Heart left ventricle (tissue), 16 donors: ENCODE data around the gene TAB3. TPM values are rescaled to one million over a fixed set of nuclear protein-coding genes. Genes with fewer than 3 reads are reported as not detected.

ENCODE experiments used
- ATAC-seq, 4 donors: fragments of 200-7000 bp; cut with Tn5 transposase; one replicate each; pipeline ENCODE4 v1.9.1; 2020 to 2022; ENCODE audit warnings: moderate library complexity in 4 of 4, mild to moderate bottlenecking in 3 of 4, moderate number of reproducible peaks in 1 of 4
- DNase-seq, 5 donors: peaks; one replicate each; pipeline ENCODE4 v3.0.0-alpha.2; 2020
- H3K27ac ChIP-seq, 12 donors: fragments of 200-600 bp; sonication (generic) in 4 of 12; one replicate each; pipeline versions ENCODE4 v1.5.0 to v1.8.0; 2016 to 2022; ENCODE audit warnings: mild to moderate bottlenecking in 2 of 12
- H3K27me3 ChIP-seq, 9 donors: fragments of 200-600 bp; sonication (generic) in 2 of 9; one replicate each; pipeline versions ENCODE4 v1.5.1 to v1.8.0; 2016 to 2022; ENCODE audit warnings: mild to moderate bottlenecking in 3 of 9
- H3K36me3 ChIP-seq, 9 donors: fragments of 200-600 bp; sonication (generic) in 2 of 9; one replicate each; pipeline versions ENCODE4 v1.5.0 to v1.8.0; 2018 to 2022; ENCODE audit warnings: mild to moderate bottlenecking in 2 of 9
- H3K4me1 ChIP-seq, 12 donors: fragments of 200-600 bp; sonication (generic) in 4 of 12; one replicate each; pipeline versions ENCODE4 v1.5.0 to v1.8.0; 2016 to 2022; ENCODE audit warnings: mild to moderate bottlenecking in 3 of 12
- H3K4me3 ChIP-seq, 12 donors: fragments of 200-600 bp; sonication (generic) in 4 of 12; one replicate each; pipeline versions ENCODE4 v1.5.0 to v1.8.0; 2017 to 2022; ENCODE audit warnings: mild to moderate bottlenecking in 9 of 12, moderate library complexity in 4 of 12
- H3K9me3 ChIP-seq, 12 donors: fragments of 200-600 bp; sonication (generic) in 4 of 12; one replicate each; pipeline versions ENCODE4 v1.5.0 to v1.8.0; 2016 to 2022; ENCODE audit warnings: mild to moderate bottlenecking in 1 of 12
- CTCF ChIP-seq, 12 donors: fragments of 200-600 bp; sonication (generic) in 4 of 12; IDR thresholded peaks; one replicate each; pipeline versions ENCODE4 v1.5.0 to v1.8.0; 2018 to 2022; ENCODE audit warnings: antibody characterized with exemption in 12 of 12, mild to moderate bottlenecking in 5 of 12
- POLR2A ChIP-seq, 2 donors: fragments of 450-650 bp; IDR thresholded peaks; one replicate each; pipeline ENCODE4 v1.6.1; 2017; ENCODE audit warnings: antibody characterized with exemption in 2 of 2, mild to moderate bottlenecking in 2 of 2, moderate library complexity in 2 of 2
- WGBS, 4 donors: extraction: QIAGEN DNeasy Blood & Tissue Kit in 2 of 4; methylation state at CpG; one replicate each; pipeline versions ENCODE4 v1.1.5 to v1.1.7; 2013 to 2018; 5-methylcytosine and 5-hydroxymethylcytosine counted together
- intact Hi-C, 10 donors: fragments of 100-400 bp; cut with DNase I; formaldehyde crosslinking; loops; one replicate each; pipeline versions ENCODE4 v1.11.1 to v1.14.2; 2022
- polyA plus RNA-seq, 2 donors: library from polyadenylated mRNA; stranded (reverse); fragments of 200-250 nt; gene quantifications; one replicate each; pipeline ENCODE4 v1.2.3, GENCODE V29; 2013
- total RNA-seq, 9 donors: library from RNA; depleted of rRNA in 2 of 9; stranded (reverse); fragments of >200 nt in 2 of 9; fragmentation: NEBNext Ultra II Directional in 3 of 9; extraction: Animal tissue kit (Norgen Biotek cat#: 25700) in 3 of 9; gene quantifications; one replicate each; pipeline versions ENCODE4 v1.1.0 to v1.2.4, GENCODE V29; 2016 to 2023
- donor health status: ischemic (EF 13 %, LVEDD 7.1; RV severe dilation, severe dysfunction).
- donor health status: healthy with polysubstance abuse.
- donor health status: DM: no; HTN: yes; CAD: no.
- donor health status: DM: no; HTN: no; CAD: no.
- donor health status: ischemic (EF 25% LVEDD 6.9; RV normal size, moderate dysfunction).
- donor health status: ischemic (EF 25% LVEDD 5.7; RV mildly dilated, moderate dysfunction).
- donor health status: healthy.
- donor health status: DM: yes; HTN: yes; CAD: no.
- donor health status: ischemic (EF 35%, LVEDD 5.7; RV mildly dilated, moderate dysfunction).
- donor health status: nonischemic (EF 11% LVEDD 7.7; RV severe dilation, severe dysfunction).
- donor health status: DM: yes; HTN: yes; CAD: no.
- donor health status: PGD.
- donor health status: ischemic (EF 29% LVEDD 5.4; RV normal size, mild dysfunction).
- donor health status: nonischemic (EF 23%, LVEDD 6.1; RV moderate dilation, normal function).

Gene TAB3
- total and polyA plus RNA-seq, 11 donors, result 3.8 to 27.8 (median 14.9) TPM

GRCh38 chrX:30786374-30786773 is 102.7 kb downstream of the TAB3 start:
- Histone ChIP-seq H3K4me3 (no peak overlapping the region), H3K27me3 (peaks cover 0 to 5% (median 0%) of the 10 kb centered on the region in 9 donors), H3K4me1 (no peaks in the 10 kb centered on the region), H3K9me3 (no peaks in the 10 kb centered on the region), H3K27ac (no peak overlapping the region), H3K36me3 (no peaks in the 10 kb centered on the region)
- DNase-seq (no peak), ATAC-seq (no peak)
- intact Hi-C loops, result no loop called here
- no peak for TF ChIP-seq CTCF (IDR thresholded peaks at IDR 0.05)
- no peak for TF ChIP-seq POLR2A (IDR thresholded peaks at IDR 0.05)

DNA sequence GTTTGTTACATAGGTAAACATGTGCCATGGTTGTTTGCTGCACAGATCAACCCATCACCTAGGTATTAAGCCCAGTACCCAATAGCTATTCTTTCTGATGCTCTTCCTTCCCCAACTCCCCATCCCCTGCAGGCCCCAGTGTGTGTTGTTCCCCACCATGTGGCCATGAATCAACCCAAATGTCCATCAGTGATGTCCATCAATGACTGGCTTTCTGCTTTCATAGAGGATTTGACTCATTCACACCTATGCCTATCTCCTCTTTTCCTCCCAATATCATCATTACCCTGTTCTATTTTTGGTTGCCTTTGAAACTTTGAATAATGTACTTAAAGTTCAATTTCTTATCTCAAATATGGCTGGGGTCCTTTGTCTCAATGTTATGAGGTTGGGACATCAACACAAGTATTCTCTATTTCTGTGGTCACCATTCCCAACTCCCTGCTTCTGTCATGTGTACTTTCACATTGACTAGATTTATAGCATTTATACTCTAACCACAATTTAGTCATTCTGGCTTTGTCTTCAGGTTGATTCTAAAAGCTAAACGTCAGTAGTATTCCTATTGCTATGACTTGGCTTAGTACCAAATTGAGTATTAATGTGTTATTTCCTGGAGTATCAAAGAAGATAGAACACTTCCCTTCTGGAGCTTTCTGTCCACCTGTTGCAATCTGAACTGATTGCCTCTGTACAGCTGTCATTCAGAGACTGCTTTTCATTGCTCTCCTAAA is 107.2 kb downstream of the TAB3 start:
- WGBS, 4 donors, result 33 to 49% (median 39%) methylated on average over 1 of the region's 1 CpG

GRCh38 chrX:30779453-30780030 is 109.5 kb downstream of the TAB3 start:
- no peaks in the 10 kb centered on the region for H3K36me3 ChIP-seq
- 80 to 92% (median 87%) methylated on average over 18 to 19 of the region's 19 CpGs for WGBS, 4 donors
- no peaks in the 10 kb centered on the region for H3K4me1 ChIP-seq
- ATAC-seq (no peak), DNase-seq (no peak)
- no peak overlapping the region for H3K4me3 ChIP-seq
- H3K27ac ChIP-seq, result no peak overlapping the region
- no peak for TF ChIP-seq CTCF (IDR thresholded peaks at IDR 0.05)
- TF ChIP-seq POLR2A (IDR thresholded peaks at IDR 0.05), result no peak
- intact Hi-C loops, result no loop called here
- H3K27me3 ChIP-seq, result peaks cover 0 to 5% (median 0%) of the 10 kb centered on the region in 9 donors
- no peaks in the 10 kb centered on the region for H3K9me3 ChIP-seq

More for the DNA sequence above, 107.2 kb downstream of the TAB3 start:
- no peak overlapping the region for H3K4me3 ChIP-seq
- H3K27me3 ChIP-seq, result peaks cover 0 to 5% (median 0%) of the 10 kb centered on the region in 9 donors
- no peaks in the 10 kb centered on the region for H3K9me3 ChIP-seq
- no peak for TF ChIP-seq POLR2A (IDR thresholded peaks at IDR 0.05)
- no peak for TF ChIP-seq CTCF (IDR thresholded peaks at IDR 0.05)
- H3K36me3 ChIP-seq, result no peaks in the 10 kb centered on the region
- DNase-seq (no peak), ATAC-seq (no peak)
- no peaks in the 10 kb centered on the region for H3K4me1 ChIP-seq
- intact Hi-C loops, result no loop called here
- no peak overlapping the region for H3K27ac ChIP-seq

- intact Hi-C loops, result no loop called here
Measured at GRCh38 chrX:30777575-30777974, 111.5 kb downstream of the TAB3 start.

More at GRCh38 chrX:30777575-30777974, 111.5 kb downstream of the TAB3 start:
- TF ChIP-seq POLR2A (IDR thresholded peaks at IDR 0.05) (no peak), CTCF (IDR thresholded peaks at IDR 0.05) (no peak)
- no peak overlapping the region for H3K4me3 ChIP-seq
- DNase-seq, result no peak
- no peaks in the 10 kb centered on the region for H3K36me3 ChIP-seq
- ATAC-seq, result no peak
- H3K9me3 ChIP-seq, result no peaks in the 10 kb centered on the region
- no peak overlapping the region for H3K27ac ChIP-seq
- H3K4me1 ChIP-seq, result no peaks in the 10 kb centered on the region
- no peaks in the 10 kb centered on the region for H3K27me3 ChIP-seq

Other genes starting within 250 kb of the TAB3 start
- gene GK, start 235.8 kb downstream of the TAB3 start, total RNA-seq, result 10 to 100 TPM in 2 of 9 donors, 1 to 10 TPM in 7; 3.3 to 17.1 (median 7.5) TPM
- gene GK, start 235.8 kb downstream of the TAB3 start, polyA plus RNA-seq, result 1 to 10 TPM; 5.0 TPM
- gene FTHL17, start 182.8 kb upstream of the TAB3 start, total RNA-seq, result not detected
- gene FTHL17, start 182.8 kb upstream of the TAB3 start, polyA plus RNA-seq, result not detected